Measurements from ENCODE around the gene PHF23. TPM values are rescaled to one million over a fixed set of nuclear protein-coding genes. Genes with fewer than 3 reads are reported as not detected.

PHF23 gene
- total RNA-seq, 1 donor from 2014 or later, result 30.3 TPM

GRCh38 chr17:7229504-7229903 lies 9.8 kb downstream of the PHF23 start:
- H3K27me3 ChIP-seq (ENCODE audit: control insufficient read depth in 3 of 3, insufficient read depth in 3 of 3, low read length in 3 of 3), result no peaks in the 10 kb centered on the region
- H3K9ac ChIP-seq (ENCODE audit: low read depth in 1 of 3, low read length in 3 of 3), result no peak overlapping the region
- no peaks in the 10 kb centered on the region for H3K9me3 ChIP-seq (ENCODE audit: control insufficient read depth in 3 of 3, low read length in 3 of 3)
- H3K36me3 ChIP-seq (ENCODE audit: control insufficient read depth in 3 of 3, insufficient read depth in 3 of 3, low read length in 3 of 3), result peaks cover 46 to 54% (median 54%) of the 10 kb centered on the region in 3 donors
- H3K4me1 ChIP-seq (ENCODE audit: control insufficient read depth in 3 of 3, insufficient read depth in 3 of 3, low read length in 3 of 3), result peaks cover 13 to 29% (median 20%) of the 10 kb centered on the region in 3 donors
- no peak overlapping the region for H3K27ac ChIP-seq (ENCODE audit: low read depth, low read length)
- no peak overlapping the region for H3K4me3 ChIP-seq (ENCODE audit: low read length in 3 of 3)

GRCh38 chr17:7228920-7229319 lies 10.3 kb downstream of the PHF23 start:
- H3K4me3 ChIP-seq (ENCODE audit: low read length in 3 of 3), result no peak overlapping the region
- peaks cover 50 to 59% (median 59%) of the 10 kb centered on the region in 3 donors for H3K36me3 ChIP-seq (ENCODE audit: control insufficient read depth in 3 of 3, insufficient read depth in 3 of 3, low read length in 3 of 3)
- H3K27ac ChIP-seq (ENCODE audit: low read depth, low read length), result no peak overlapping the region
- peaks cover 18 to 33% (median 23%) of the 10 kb centered on the region in 3 donors for H3K4me1 ChIP-seq (ENCODE audit: control insufficient read depth in 3 of 3, insufficient read depth in 3 of 3, low read length in 3 of 3)
- H3K27me3 ChIP-seq (ENCODE audit: control insufficient read depth in 3 of 3, insufficient read depth in 3 of 3, low read length in 3 of 3), result no peaks in the 10 kb centered on the region
- H3K9ac ChIP-seq (ENCODE audit: low read depth in 1 of 3, low read length in 3 of 3), result no peak overlapping the region
- no peaks in the 10 kb centered on the region for H3K9me3 ChIP-seq (ENCODE audit: control insufficient read depth in 3 of 3, low read length in 3 of 3)

- Histone ChIP-seq H3K4me1 (ENCODE audit: control insufficient read depth in 3 of 3, insufficient read depth in 3 of 3, low read length in 3 of 3) (peaks cover 24 to 33% (median 26%) of the 10 kb centered on the region in 3 donors), H3K9ac (ENCODE audit: low read depth in 1 of 3, low read length in 3 of 3) (no peak overlapping the region), H3K4me3 (ENCODE audit: low read length in 3 of 3) (no peak overlapping the region), H3K9me3 (ENCODE audit: control insufficient read depth in 3 of 3, low read length in 3 of 3) (no peaks in the 10 kb centered on the region), H3K27me3 (ENCODE audit: control insufficient read depth in 3 of 3, insufficient read depth in 3 of 3, low read length in 3 of 3) (no peaks in the 10 kb centered on the region), H3K36me3 (ENCODE audit: control insufficient read depth in 3 of 3, insufficient read depth in 3 of 3, low read length in 3 of 3) (peaks cover 69 to 78% (median 77%) of the 10 kb centered on the region in 3 donors), H3K27ac (ENCODE audit: low read depth, low read length) (no peak overlapping the region)
These were observed 12.2 kb downstream of the PHF23 start for GRCh38 chr17:7226721-7227710.

- no peak overlapping the region for H3K9ac ChIP-seq (ENCODE audit: low read depth in 1 of 3, low read length in 3 of 3)
- no peaks in the 10 kb centered on the region for H3K27me3 ChIP-seq (ENCODE audit: control insufficient read depth in 3 of 3, insufficient read depth in 3 of 3, low read length in 3 of 3)
- H3K27ac ChIP-seq (ENCODE audit: low read depth, low read length), result no peak overlapping the region
- H3K4me3 ChIP-seq (ENCODE audit: low read length in 3 of 3), result no peak overlapping the region
- peaks cover 36 to 40% (median 38%) of the 10 kb centered on the region in 3 donors for H3K4me1 ChIP-seq (ENCODE audit: control insufficient read depth in 3 of 3, insufficient read depth in 3 of 3, low read length in 3 of 3)
- peaks cover 81 to 90% (median 88%) of the 10 kb centered on the region in 3 donors for H3K36me3 ChIP-seq (ENCODE audit: control insufficient read depth in 3 of 3, insufficient read depth in 3 of 3, low read length in 3 of 3)
- H3K9me3 ChIP-seq (ENCODE audit: control insufficient read depth in 3 of 3, low read length in 3 of 3), result no peaks in the 10 kb centered on the region
These were observed 13.4 kb downstream of the PHF23 start for GRCh38 chr17:7225711-7226331.

GRCh38 chr17:7224661-7225111 lies 14.6 kb downstream of the PHF23 start:
- Histone ChIP-seq H3K9ac (ENCODE audit: low read depth in 1 of 3, low read length in 3 of 3) (peak overlapping the region in 1 of 3 donors; percentile 45), H3K9me3 (ENCODE audit: control insufficient read depth in 3 of 3, low read length in 3 of 3) (no peaks in the 10 kb centered on the region), H3K36me3 (ENCODE audit: control insufficient read depth in 3 of 3, insufficient read depth in 3 of 3, low read length in 3 of 3) (peaks cover 77 to 85% (median 79%) of the 10 kb centered on the region in 3 donors), H3K4me1 (ENCODE audit: control insufficient read depth in 3 of 3, insufficient read depth in 3 of 3, low read length in 3 of 3) (peaks cover 43 to 48% (median 45%) of the 10 kb centered on the region in 3 donors), H3K27me3 (ENCODE audit: control insufficient read depth in 3 of 3, insufficient read depth in 3 of 3, low read length in 3 of 3) (no peaks in the 10 kb centered on the region), H3K27ac (ENCODE audit: low read depth, low read length) (no peak overlapping the region), H3K4me3 (ENCODE audit: low read length in 3 of 3) (no peak overlapping the region)

- H3K9ac ChIP-seq (ENCODE audit: low read depth in 1 of 3, low read length in 3 of 3), result peak overlapping the region in 2 of 3 donors; percentile 45 to 51
- no peaks in the 10 kb centered on the region for H3K9me3 ChIP-seq (ENCODE audit: control insufficient read depth in 3 of 3, low read length in 3 of 3)
- peaks cover 48 to 53% (median 50%) of the 10 kb centered on the region in 3 donors for H3K4me1 ChIP-seq (ENCODE audit: control insufficient read depth in 3 of 3, insufficient read depth in 3 of 3, low read length in 3 of 3)
- no peaks in the 10 kb centered on the region for H3K27me3 ChIP-seq (ENCODE audit: control insufficient read depth in 3 of 3, insufficient read depth in 3 of 3, low read length in 3 of 3)
- H3K4me3 ChIP-seq (ENCODE audit: low read length in 3 of 3), result no peak overlapping the region
- H3K36me3 ChIP-seq (ENCODE audit: control insufficient read depth in 3 of 3, insufficient read depth in 3 of 3, low read length in 3 of 3), result peaks cover 71 to 79% (median 73%) of the 10 kb centered on the region in 3 donors
- no peak overlapping the region for H3K27ac ChIP-seq (ENCODE audit: low read depth, low read length)
These were observed 15.1 kb downstream of the PHF23 start for GRCh38 chr17:7224110-7224509.

- peaks cover 67 to 73% (median 70%) of the 10 kb centered on the region in 3 donors for H3K36me3 ChIP-seq (ENCODE audit: control insufficient read depth in 3 of 3, insufficient read depth in 3 of 3, low read length in 3 of 3)
- no peaks in the 10 kb centered on the region for H3K9me3 ChIP-seq (ENCODE audit: control insufficient read depth in 3 of 3, low read length in 3 of 3)
- no peaks in the 10 kb centered on the region for H3K27me3 ChIP-seq (ENCODE audit: control insufficient read depth in 3 of 3, insufficient read depth in 3 of 3, low read length in 3 of 3)
- H3K4me1 ChIP-seq (ENCODE audit: control insufficient read depth in 3 of 3, insufficient read depth in 3 of 3, low read length in 3 of 3), result peaks cover 54 to 58% (median 55%) of the 10 kb centered on the region in 3 donors
- peak overlapping the region in 2 of 3 donors; percentile 40 to 51 for H3K9ac ChIP-seq (ENCODE audit: low read depth in 1 of 3, low read length in 3 of 3)
- no peak overlapping the region for H3K27ac ChIP-seq (ENCODE audit: low read depth, low read length)
- no peak overlapping the region for H3K4me3 ChIP-seq (ENCODE audit: low read length in 3 of 3)
These were observed 15.9 kb downstream of the PHF23 start for GRCh38 chr17:7223375-7223774.

- H3K9ac ChIP-seq (ENCODE audit: low read depth in 1 of 3, low read length in 3 of 3), result no peak overlapping the region
- H3K27ac ChIP-seq (ENCODE audit: low read depth, low read length), result no peak overlapping the region
These were observed 16.3 kb downstream of the PHF23 start for GRCh38 chr17:7222972-7223292.

GRCh38 chr17:7222093-7222971 lies 16.9 kb downstream of the PHF23 start:
- peak overlapping the region in 1 of 3 donors; percentile 29 for H3K4me3 ChIP-seq (ENCODE audit: low read length in 3 of 3)
- peaks cover 62 to 67% (median 64%) of the 10 kb centered on the region in 3 donors for H3K4me1 ChIP-seq (ENCODE audit: control insufficient read depth in 3 of 3, insufficient read depth in 3 of 3, low read length in 3 of 3)
- no peaks in the 10 kb centered on the region for H3K27me3 ChIP-seq (ENCODE audit: control insufficient read depth in 3 of 3, insufficient read depth in 3 of 3, low read length in 3 of 3)
- peak overlapping the region; percentile 16 for H3K27ac ChIP-seq (ENCODE audit: low read depth, low read length)
- peak overlapping the region in 1 of 3 donors; percentile 96 for H3K9ac ChIP-seq (ENCODE audit: low read depth in 1 of 3, low read length in 3 of 3)
- no peaks in the 10 kb centered on the region for H3K9me3 ChIP-seq (ENCODE audit: control insufficient read depth in 3 of 3, low read length in 3 of 3)
- peaks cover 57 to 67% (median 64%) of the 10 kb centered on the region in 3 donors for H3K36me3 ChIP-seq (ENCODE audit: control insufficient read depth in 3 of 3, insufficient read depth in 3 of 3, low read length in 3 of 3)

More at GRCh38 chr17:7222972-7223292, 16.3 kb downstream of the PHF23 start:
- Histone ChIP-seq H3K4me3 (ENCODE audit: low read length in 3 of 3) (no peak overlapping the region), H3K4me1 (ENCODE audit: control insufficient read depth in 3 of 3, insufficient read depth in 3 of 3, low read length in 3 of 3) (peaks cover 58 to 63% (median 60%) of the 10 kb centered on the region in 3 donors), H3K27me3 (ENCODE audit: control insufficient read depth in 3 of 3, insufficient read depth in 3 of 3, low read length in 3 of 3) (no peaks in the 10 kb centered on the region), H3K9me3 (ENCODE audit: control insufficient read depth in 3 of 3, low read length in 3 of 3) (no peaks in the 10 kb centered on the region), H3K36me3 (ENCODE audit: control insufficient read depth in 3 of 3, insufficient read depth in 3 of 3, low read length in 3 of 3) (peaks cover 63 to 70% (median 69%) of the 10 kb centered on the region in 3 donors)
